B cell (primary cell): ENCODE data around the gene MGAT5.

ENCODE experiments used
- CTCF ChIP-seq: fragments of 200-600 bp; IDR thresholded peaks from one replicate; pipeline ENCODE4 v1.8.0; 2022; ENCODE audit warnings: antibody characterized with exemption, mild to moderate bottlenecking
- EZH2 ChIP-seq: IDR thresholded peaks from 2 replicates; pipeline ENCODE4 v1.6.1; 2012; ENCODE audit warnings: borderline replicate concordance, low read depth, mild to moderate bottlenecking, moderate library complexity, low read length; ENCODE audit not compliant: insufficient read depth, poor library complexity, severe bottlenecking

GRCh38 chr2:134401081-134401497, 147.2 kb downstream of the MGAT5 start:
- TF ChIP-seq CTCF (no peak), EZH2 (no peak)
